Hematopoietic multipotent progenitor cell treated with erythropoietin and hydrocortisone succinate and interleukin-3 and kit ligand, for 15 days (in vitro differentiated cells): Measurements from ENCODE around the gene IGSF21.
"Not testable (repeated sequence)": the region's sequence is repeated elsewhere in the genome, so short reads cannot be mapped to it uniquely, and the experiment has no call there.

Source experiments
- DNase-seq: peaks from one replicate; pipeline ENCODE4 v3.0.0-alpha.2; 2015; ENCODE audit warnings: low spot score

IGSF21 gene

DNA sequence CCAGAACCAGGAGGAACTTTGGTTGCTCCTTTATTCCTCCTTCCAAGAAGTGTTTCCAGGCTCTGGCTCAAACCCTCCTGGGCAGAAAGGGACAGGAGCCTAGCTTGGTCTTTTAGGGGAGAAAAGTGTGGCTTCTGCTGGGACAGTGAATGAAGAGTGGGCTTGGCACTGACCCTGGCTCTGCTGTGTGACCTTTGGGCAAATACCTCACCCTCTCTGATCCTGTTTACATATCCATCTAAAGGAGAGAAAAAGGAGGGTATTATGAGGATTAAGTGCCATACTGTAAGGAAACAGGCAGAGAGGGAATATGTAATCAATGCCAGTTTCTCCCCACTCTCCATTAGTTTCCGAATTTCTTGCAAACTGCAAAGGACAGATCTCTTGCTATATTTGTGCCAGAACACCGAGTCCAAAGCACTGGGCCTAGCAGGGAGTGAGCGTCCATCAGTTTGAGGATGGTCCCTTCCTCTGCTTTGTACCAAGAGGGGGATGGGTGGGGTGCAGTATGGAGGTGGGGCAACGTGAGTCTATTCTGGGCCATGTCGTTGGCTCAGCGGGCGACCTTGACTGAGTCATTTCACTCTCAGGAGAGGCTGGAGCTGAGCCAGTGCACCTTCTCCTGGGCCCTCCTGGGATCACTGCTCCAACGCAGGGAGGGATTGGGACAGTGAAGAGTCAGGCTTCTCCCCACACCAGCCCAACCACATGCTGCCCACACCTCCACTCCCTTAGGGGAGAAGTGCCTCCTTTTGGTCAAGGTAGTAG lies 38.4 kb downstream of the IGSF21 start:
- no peak for DNase-seq

GRCh38 chr1:18146886-18147285 lies 39.3 kb downstream of the IGSF21 start:
- no peak for DNase-seq

- no peak for DNase-seq
These were observed 40.1 kb downstream of the IGSF21 start for GRCh38 chr1:18147672-18148071.

DNA sequence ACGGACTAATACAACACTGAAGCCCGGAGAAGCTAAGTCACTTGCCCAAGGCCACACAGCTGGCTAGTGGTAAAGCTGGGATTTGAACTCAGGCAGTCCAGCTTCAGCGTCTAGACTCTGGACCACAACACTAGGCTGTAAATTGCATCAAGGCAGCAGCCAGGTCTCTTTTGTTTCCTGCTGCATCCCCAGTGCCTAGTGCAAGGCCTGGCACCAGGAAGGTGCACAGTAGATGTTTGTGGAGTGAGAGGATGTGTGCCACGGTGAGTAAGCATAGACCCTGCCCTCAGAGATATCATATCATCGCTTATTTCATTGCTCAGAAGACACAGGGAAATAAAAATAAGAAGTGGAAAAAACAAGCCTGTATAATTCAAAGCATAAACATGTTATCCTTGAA lies 40.9 kb downstream of the IGSF21 start:
- DNase-seq, result no peak

DNA sequence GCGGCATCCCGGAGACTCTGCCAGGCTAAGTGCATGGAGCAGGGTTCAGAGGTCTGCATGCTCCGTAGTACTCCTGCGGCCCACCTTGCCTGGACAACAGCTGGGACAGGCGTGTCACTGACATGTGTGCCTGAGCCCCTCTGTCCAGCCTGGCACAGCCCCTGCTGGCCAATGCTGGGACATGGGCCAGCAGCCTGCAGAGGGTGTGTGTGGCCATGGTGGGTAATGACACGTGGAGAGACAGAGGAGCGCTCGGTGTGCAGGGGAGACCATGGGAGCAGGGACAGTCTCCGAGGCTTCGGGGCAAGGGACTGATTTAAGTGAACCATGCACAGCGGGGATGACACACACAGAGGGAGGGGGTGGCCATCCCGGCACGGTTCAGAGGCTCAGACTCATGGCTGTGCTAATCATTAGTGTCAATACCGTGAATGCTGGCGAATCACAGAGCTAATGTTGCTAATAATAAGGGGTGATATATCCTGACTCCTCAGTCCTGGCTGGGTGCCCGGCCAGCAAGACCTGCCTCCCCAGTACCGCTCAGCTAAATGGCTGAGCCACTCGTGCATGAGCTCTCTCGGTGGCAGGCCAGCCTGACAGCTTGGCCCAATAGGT lies 41.5 kb downstream of the IGSF21 start:
- no peak for DNase-seq

GRCh38 chr1:18151436-18152122 lies 44.0 kb downstream of the IGSF21 start:
- no peak for DNase-seq

DNA sequence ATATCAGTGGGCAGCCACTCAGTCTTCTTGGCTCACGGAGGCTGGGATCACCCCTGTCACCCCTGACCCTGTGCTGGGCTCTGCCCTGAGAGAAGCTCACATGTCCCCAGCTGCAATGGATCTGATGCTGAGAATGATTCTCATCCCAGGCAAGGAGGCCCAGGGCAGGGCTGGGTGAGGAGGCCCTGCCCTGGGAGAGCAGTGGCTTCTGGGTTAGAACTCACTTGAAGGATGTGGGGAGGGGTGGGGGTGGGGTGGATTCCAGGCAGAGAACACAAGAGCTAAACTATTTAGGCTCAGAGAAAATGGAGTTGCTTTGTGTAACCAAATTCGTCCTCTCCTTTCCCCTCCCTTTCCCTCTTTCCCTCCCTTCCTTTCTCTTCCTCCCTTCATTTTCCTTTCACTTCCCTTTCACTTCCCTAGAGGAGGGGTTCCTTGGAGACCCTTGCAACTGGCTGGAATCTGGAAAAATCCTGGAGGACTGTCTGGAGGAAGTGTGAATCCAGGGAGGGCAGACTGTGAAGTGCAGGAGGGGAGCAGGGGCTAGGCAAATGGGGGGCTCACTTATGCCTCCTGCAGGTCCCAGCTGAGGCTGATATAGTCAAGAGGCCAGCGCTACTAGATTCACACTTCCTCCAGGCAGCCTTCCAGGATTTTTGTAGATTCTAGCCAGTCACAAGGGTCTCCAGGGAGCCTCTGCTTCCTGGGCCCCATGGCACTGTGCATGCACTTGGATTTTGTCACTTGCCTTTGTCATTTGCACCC lies 47.0 kb downstream of the IGSF21 start:
- DNase-seq, result no peak

- DNase-seq, result no peak
These were observed 48.3 kb downstream of the IGSF21 start for GRCh38 chr1:18155881-18156385.

- DNase-seq, result no peak
These were observed 49.8 kb downstream of the IGSF21 start for GRCh38 chr1:18157352-18157751.

DNA sequence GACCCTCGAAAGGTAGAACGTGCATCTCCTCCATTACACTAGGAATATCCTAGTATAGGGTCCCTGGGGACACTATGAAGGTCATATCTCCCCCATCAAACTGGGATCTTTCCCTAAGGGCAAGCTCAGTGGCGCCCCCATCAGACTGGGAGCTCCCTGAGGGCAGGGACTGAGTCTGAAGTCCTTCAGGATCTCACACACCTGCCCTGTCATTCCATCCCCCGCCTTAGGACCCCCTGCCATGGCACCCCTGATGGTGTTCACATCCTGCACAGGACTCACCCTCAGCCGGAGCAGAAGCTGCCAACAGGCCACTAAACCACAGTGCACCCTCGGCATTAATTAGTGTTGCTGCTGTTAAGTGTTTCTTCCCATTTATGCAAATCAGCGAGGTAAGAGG lies 50.4 kb downstream of the IGSF21 start:
- no peak for DNase-seq

- DNase-seq, result no peak
These were observed 51.1 kb downstream of the IGSF21 start for GRCh38 chr1:18158714-18159113.

GRCh38 chr1:18160290-18160942 lies 52.8 kb downstream of the IGSF21 start:
- no peak for DNase-seq

DNA sequence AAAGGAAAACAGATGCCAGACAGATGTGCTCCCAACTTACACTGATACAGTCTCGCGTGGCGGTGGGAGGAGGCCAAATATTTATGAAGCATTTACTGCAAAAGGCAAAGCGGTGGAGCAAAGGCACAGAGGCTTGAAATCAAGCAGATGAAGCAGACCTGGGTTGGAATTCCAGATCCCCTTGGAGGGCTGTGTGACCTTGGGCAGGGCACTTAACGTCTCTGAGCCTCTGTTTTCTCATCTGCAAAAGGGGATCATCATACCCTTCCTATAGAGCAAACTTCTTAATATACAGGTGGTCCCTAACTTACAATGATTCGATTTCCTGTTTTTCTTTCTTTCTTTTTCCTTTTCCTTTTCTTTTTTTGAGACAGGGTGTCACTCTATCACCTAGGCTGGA lies 54.1 kb downstream of the IGSF21 start:
- DNase-seq, result no peak

- DNase-seq, result not testable (repeated sequence)
These were observed 58.0 kb downstream of the IGSF21 start for GRCh38 chr1:18165640-18166039.

GRCh38 chr1:18166341-18166740 lies 58.7 kb downstream of the IGSF21 start:
- no peak for DNase-seq

GRCh38 chr1:18166929-18167328 lies 59.3 kb downstream of the IGSF21 start:
- no peak for DNase-seq

DNA sequence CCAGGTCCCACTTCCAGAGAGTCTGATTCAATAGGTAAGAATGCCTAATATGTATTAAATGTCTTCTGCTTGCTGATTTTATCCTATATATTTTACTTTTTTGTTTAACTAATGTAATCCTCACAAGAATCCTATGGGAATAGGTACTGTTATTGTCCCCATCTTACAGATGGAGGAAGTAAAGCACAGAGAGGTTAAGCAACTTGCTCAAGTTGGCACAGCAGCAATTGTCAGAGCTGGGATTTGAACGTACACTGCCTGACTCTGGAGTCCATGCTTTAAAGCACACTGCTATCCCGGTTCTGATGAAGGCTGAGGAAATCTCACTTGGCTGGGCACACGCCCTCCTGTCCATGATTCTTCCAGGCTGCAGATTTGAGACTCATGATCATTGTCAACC lies 62.8 kb downstream of the IGSF21 start:
- no peak for DNase-seq

DNA sequence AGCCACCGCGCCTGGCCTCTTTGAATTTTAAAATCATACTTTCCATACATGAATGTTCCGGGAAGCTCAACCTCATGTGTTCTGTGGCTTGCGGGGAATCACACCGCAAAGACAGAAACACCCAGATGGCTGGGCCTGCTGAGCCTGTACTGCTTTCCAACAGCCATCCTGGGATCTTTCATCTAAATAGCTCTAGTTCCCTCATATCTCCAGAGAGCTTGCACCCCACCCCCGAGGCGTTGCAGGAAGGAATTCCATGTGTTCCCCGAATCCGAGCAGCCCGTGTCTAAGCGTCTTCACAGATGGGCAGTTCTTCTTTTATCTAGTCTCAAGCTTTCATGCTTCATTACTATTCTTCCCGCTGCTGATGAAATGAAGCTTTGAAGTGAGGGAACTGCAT lies 66.4 kb downstream of the IGSF21 start:
- DNase-seq, result no peak

DNA sequence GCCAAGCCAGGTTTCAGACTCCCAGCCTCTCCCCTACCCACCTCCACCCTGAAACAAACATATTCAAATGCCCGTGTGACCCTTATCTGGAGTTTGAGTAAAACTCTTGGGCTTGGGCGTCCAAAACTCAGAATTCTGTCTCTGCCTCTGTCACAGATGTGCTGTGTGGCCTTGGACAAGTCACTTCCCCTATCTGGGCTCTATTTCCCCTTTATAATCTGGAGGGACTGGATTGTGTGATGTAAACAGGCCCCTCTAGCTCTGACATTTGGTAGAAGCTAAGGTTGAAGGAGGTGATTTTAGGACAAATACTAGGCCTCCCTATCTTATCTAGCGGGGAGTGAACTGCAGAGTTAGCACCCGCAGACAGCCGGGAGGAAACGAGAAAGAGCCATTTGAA lies 67.5 kb downstream of the IGSF21 start:
- no peak for DNase-seq

DNA sequence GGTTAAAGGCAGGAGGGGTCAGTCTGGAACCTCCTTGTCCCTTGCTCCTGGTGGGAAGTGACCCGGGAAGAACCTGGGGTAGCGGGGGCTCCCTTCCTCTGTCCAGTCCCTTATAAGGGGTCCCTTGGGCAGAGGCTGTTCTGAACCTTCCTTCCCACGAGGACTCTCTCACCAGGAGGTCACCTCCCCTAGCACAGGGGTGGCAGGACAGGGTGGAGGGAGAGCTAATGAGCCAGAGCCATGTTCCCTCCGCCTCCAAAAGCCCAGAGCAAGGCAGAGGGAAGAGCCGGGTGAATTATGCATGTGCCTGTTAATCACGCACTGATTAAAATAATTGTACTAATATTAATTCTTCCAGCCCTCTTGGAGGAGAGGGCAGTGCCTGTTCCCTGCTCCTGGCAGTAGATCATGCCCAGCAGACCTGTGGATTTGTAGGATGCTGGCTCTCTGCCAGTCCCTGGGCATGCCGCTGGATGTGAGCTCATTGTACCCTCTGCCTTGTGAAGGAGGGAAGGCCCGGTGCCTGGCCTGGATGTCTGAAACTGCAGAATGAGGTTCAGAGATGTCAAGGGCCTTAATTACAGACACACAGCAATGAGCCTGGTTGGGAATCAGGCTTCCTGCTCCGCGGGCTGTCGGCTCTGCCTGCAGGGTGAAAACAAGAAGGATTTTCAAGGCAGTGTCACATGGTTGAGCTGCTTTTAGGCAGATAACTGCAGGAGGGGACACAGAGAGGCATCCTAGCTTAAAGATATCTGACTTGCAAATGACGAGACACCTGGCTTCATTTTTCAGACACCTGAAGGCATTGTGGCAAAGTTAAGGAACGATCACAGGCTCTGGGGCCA lies 68.2 kb downstream of the IGSF21 start:
- no peak for DNase-seq

GRCh38 chr1:18176619-18177018 lies 69.0 kb downstream of the IGSF21 start:
- no peak for DNase-seq
